HEK293 (cell line): ENCODE measurements around the gene TMEM231.

Experiments used
- CTCF ChIA-PET: fragments of 350-600 bp; formaldehyde crosslinking; extraction: SDS; loops from one replicate; lab custom pipeline; 2021; ENCODE audit warnings: antibody characterized with exemption; lab: Yijun Ruan, JAX
- POLR2A ChIA-PET: fragments of 300-600 bp; formaldehyde crosslinking; extraction: SDS; loops from one replicate; lab custom pipeline; 2020; ENCODE audit warnings: antibody characterized with exemption, inconsistent platforms; lab: Yijun Ruan, JAX
- H3K27ac ChIP-seq: fragments of 200-500 bp; sonication (Bioruptor generic); 2 replicates; pipeline ENCODE4 v1.5.1; 2014; ENCODE audit warnings: low read depth, low read length, control low read depth, inconsistent platforms; ENCODE audit errors: extremely low read depth
- H3K36me3 ChIP-seq, 2 experiments: fragments of 200-500 bp in 1 of 2; sonication (Bioruptor generic) in 1 of 2; 1 replicate in 1 of 2; 2 replicates in 1 of 2; pipeline ENCODE4 v1.5.1; 2014 to 2017; ENCODE audit warnings: inconsistent platforms in 2 of 2, low read length in 2 of 2; ENCODE audit not compliant: control insufficient read depth in 2 of 2, insufficient read depth in 1 of 2
- H3K4me1 ChIP-seq: fragments of 200-500 bp; sonication (Bioruptor generic); 2 replicates; pipeline ENCODE4 v1.5.1; 2014; ENCODE audit warnings: mild to moderate bottlenecking, low read length, inconsistent platforms; ENCODE audit not compliant: control insufficient read depth, insufficient read depth
- H3K4me3 ChIP-seq: 2 replicates; pipeline ENCODE4 v1.5.1; 2011; ENCODE audit warnings: low read depth, mild to moderate bottlenecking, control low read depth, low read length, moderate library complexity
- H3K9me3 ChIP-seq: fragments of 200-500 bp; sonication (Bioruptor generic); 2 replicates; pipeline ENCODE4 v1.5.1; 2014; ENCODE audit warnings: low read depth, low read length, inconsistent platforms; ENCODE audit not compliant: control insufficient read depth, insufficient read depth
- ELK4 ChIP-seq: IDR thresholded peaks from 2 replicates; pipeline ENCODE4 v1.6.1; 2011; ENCODE audit warnings: mild to moderate bottlenecking, low read depth, low read length, borderline replicate concordance
- KLF10 ChIP-seq: fragments of 450-650 bp; IDR thresholded peaks from 2 replicates; pipeline ENCODE4 v1.5.1; 2018; ENCODE audit warnings: missing biosample characterization, mild to moderate bottlenecking, missing genetic modification characterization
- KLF7 ChIP-seq: fragments of 450-650 bp; formaldehyde crosslinking; IDR thresholded peaks from 2 replicates; pipeline ENCODE4 v1.5.1; 2016; ENCODE audit warnings: missing biosample characterization, missing genetic modification characterization, borderline replicate concordance
- PRDM1 ChIP-seq: fragments of 450-650 bp; formaldehyde crosslinking; IDR thresholded peaks from 2 replicates; pipeline ENCODE4; 2016; ENCODE audit warnings: missing biosample characterization, missing genetic modification characterization
- PRDM10 ChIP-seq: fragments of 450-650 bp; formaldehyde crosslinking; IDR thresholded peaks from 2 replicates; pipeline ENCODE4 v1.5.1; 2016; ENCODE audit warnings: missing biosample characterization, missing genetic modification characterization
- PRDM6 ChIP-seq: fragments of 450-650 bp; formaldehyde crosslinking; IDR thresholded peaks from 2 replicates; pipeline ENCODE4 v1.5.1; 2017; ENCODE audit warnings: missing biosample characterization, missing genetic modification characterization
- ZNF19 ChIP-seq: fragments of 450-650 bp; formaldehyde crosslinking; IDR thresholded peaks from 2 replicates; pipeline ENCODE4; 2016; ENCODE audit warnings: missing biosample characterization, missing genetic modification characterization, low read depth
- ZNF341 ChIP-seq: fragments of 450-650 bp; formaldehyde crosslinking; IDR thresholded peaks from 2 replicates; pipeline ENCODE4; 2016; ENCODE audit warnings: low read depth, missing biosample characterization, missing genetic modification characterization
- ZNF426 ChIP-seq: fragments of 450-650 bp; formaldehyde crosslinking; IDR thresholded peaks from 2 replicates; pipeline ENCODE4 v1.5.1; 2017; ENCODE audit warnings: missing biosample characterization, missing genetic modification characterization, mild to moderate bottlenecking, inconsistent platforms, moderate library complexity
- ZNF501 ChIP-seq: fragments of 450-650 bp; formaldehyde crosslinking; IDR thresholded peaks from 2 replicates; pipeline ENCODE4 v1.5.1; 2016; ENCODE audit warnings: missing biosample characterization, missing genetic modification characterization
- ZNF600 ChIP-seq: fragments of 450-650 bp; formaldehyde crosslinking; IDR thresholded peaks from 2 replicates; pipeline ENCODE4 v1.5.1; 2016; ENCODE audit warnings: missing biosample characterization, missing genetic modification characterization
- ZNF623 ChIP-seq: fragments of 450-650 bp; formaldehyde crosslinking; IDR thresholded peaks from 2 replicates; pipeline ENCODE4 v1.5.1; 2016; ENCODE audit warnings: missing biosample characterization, missing genetic modification characterization
- ZNF660 ChIP-seq: fragments of 450-650 bp; IDR thresholded peaks from 2 replicates; pipeline ENCODE4 v1.5.1; 2018; ENCODE audit warnings: missing biosample characterization, mild to moderate bottlenecking, missing genetic modification characterization
- ZNF677 ChIP-seq: fragments of 450-650 bp; IDR thresholded peaks from 2 replicates; pipeline ENCODE4 v1.5.0; 2018; ENCODE audit warnings: missing biosample characterization, mild to moderate bottlenecking, missing genetic modification characterization, moderate library complexity
- ZNF692 ChIP-seq: fragments of 450-650 bp; formaldehyde crosslinking; IDR thresholded peaks from 2 replicates; pipeline ENCODE4 v1.5.1; 2016; ENCODE audit warnings: missing biosample characterization, missing genetic modification characterization
- ZNF843 ChIP-seq: fragments of 450-650 bp; formaldehyde crosslinking; IDR thresholded peaks from 2 replicates; pipeline ENCODE4 v1.5.1; 2016; ENCODE audit warnings: missing biosample characterization, missing genetic modification characterization

Gene TMEM231

GRCh38 chr16:75590920-75591843 is 35.1 kb upstream of the TMEM231 start:
- H3K9me3 ChIP-seq: no peaks in the 10 kb centered on the region
- H3K27ac ChIP-seq: no peak overlapping the region; the same call in 1 of the 2 replicates
- POLR2A ChIA-PET: interaction anchor here (0.5 to 1.2 kb wide), 5 partner anchors 21 to 57 kb away, joined by 3 to 6 read pairs (median 3); partner anchors contain the start of genes ADAT1, KARS1, TERF2IP and TMEM231
- TF ChIP-seq ZNF600 (tag by site-specific recombination): no peak
- TF ChIP-seq ZNF660 (tag by site-specific recombination): peak; percentile 48; the same call in 1 of the 2 replicates
- no peak for TF ChIP-seq ZNF501
- no peak for TF ChIP-seq ZNF843 (tag by site-specific recombination)
- TF ChIP-seq PRDM10 (tag by site-specific recombination): 0 out of 2 replicates have a peak, but pooled peaks have one; percentile 25
- TF ChIP-seq ZNF692 (tag by site-specific recombination): no peak
- no peak for TF ChIP-seq KLF10 (tag by site-specific recombination)
- no peak for TF ChIP-seq ZNF19 (tag by site-specific recombination)
- no peak for TF ChIP-seq PRDM1 (tag by site-specific recombination)
- TF ChIP-seq ZNF341: no peak
- TF ChIP-seq ZNF426 (tag by site-specific recombination): no peak
- no peak for TF ChIP-seq ELK4
- TF ChIP-seq PRDM6 (tag by site-specific recombination): 0 out of 2 replicates have a peak, but pooled peaks have one; percentile 9
- no peak for TF ChIP-seq KLF7 (tag by site-specific recombination)
- TF ChIP-seq ZNF677 (tag by site-specific recombination): no peak
- no peak for TF ChIP-seq ZNF623 (tag by site-specific recombination)
- TF ChIP-seq, all 188 proteins: peak for 3
- H3K36me3 ChIP-seq: peaks cover 0 to 21% of the 10 kb centered on the region in 2 experiments; a peak in 2 of 3 replicates
- CTCF ChIA-PET: interaction anchor here (0.9 to 1.3 kb wide), 5 partner anchors 9 to 392 kb away, joined by 3 to 6 read pairs (median 4); no protein-coding TSS in a partner anchor
- peaks cover 5% of the 10 kb centered on the region; the same call in 1 of the 2 replicates for H3K4me1 ChIP-seq
- no peak overlapping the region for H3K4me3 ChIP-seq
